HepG2 (cell line): ENCODE measurements around the gene CEP68. TPM values are rescaled to one million over a fixed set of nuclear protein-coding genes. Genes with fewer than 3 reads are reported as not detected.
A peak's percentile ranks its signal among the peaks of the same experiment; 100 is the strongest.

ENCODE experiments used
- ATF7 ChIP-seq, 2 experiments: fragments of 450-650 bp in 1 of 2; sonication (generic) in 1 of 2; formaldehyde crosslinking in 1 of 2; IDR thresholded peaks; 2 replicates each; pipeline versions ENCODE4 v1.4.0 to v1.6.1; 2016 to 2020; ENCODE audit warnings: antibody characterized with exemption in 1 of 2, mild to moderate bottlenecking in 1 of 2, missing genetic modification reagents in 1 of 2
- BRCA1 ChIP-seq: sonication (generic); formaldehyde crosslinking; IDR thresholded peaks from 2 replicates; pipeline ENCODE4 v1.4.0; 2020; ENCODE audit warnings: missing genetic modification reagents
- ETV6 ChIP-seq: sonication (generic); formaldehyde crosslinking; conservative IDR thresholded peaks from 2 replicates; pipeline ENCODE4 v1.4.0; 2020; ENCODE audit warnings: missing genetic modification reagents
- FOXA1 ChIP-seq, 2 experiments: fragments of 450-650 bp in 1 of 2; sonication (generic) in 1 of 2; formaldehyde crosslinking in 1 of 2; IDR thresholded peaks; 2 replicates each; pipeline versions ENCODE4 v1.4.0 to v1.6.1; 2016 to 2020; ENCODE audit warnings: missing genetic modification reagents in 1 of 2
- FOXP1 ChIP-seq, 2 experiments: fragments of 450-650 bp in 1 of 2; IDR thresholded peaks; 2 replicates each; pipeline ENCODE4 v1.6.1; 2017 to 2018; ENCODE audit warnings: antibody characterized with exemption in 1 of 2
- MYC ChIP-seq: sonication (generic); formaldehyde crosslinking; IDR thresholded peaks from 2 replicates; pipeline ENCODE4 v1.9.0; 2021; ENCODE audit warnings: missing genetic modification reagents, borderline replicate concordance
- RBM22 ChIP-seq: fragments of 200-400 bp; formaldehyde crosslinking; optimal IDR thresholded peaks from 2 replicates; pipeline ENCODE3; 2017; ENCODE audit warnings: mild to moderate bottlenecking, low read length, moderate library complexity
- TBX2 ChIP-seq: sonication (generic); formaldehyde crosslinking; IDR thresholded peaks from 2 replicates; pipeline ENCODE4 v1.5.0; 2020; ENCODE audit warnings: missing genetic modification reagents, mild to moderate bottlenecking, borderline replicate concordance
- THAP11 ChIP-seq: IDR thresholded peaks from 2 replicates; pipeline ENCODE4 v1.6.1; 2016; ENCODE audit warnings: missing biosample characterization, missing genetic modification reagents
- TRIM24 ChIP-seq: sonication (generic); formaldehyde crosslinking; IDR thresholded peaks from 2 replicates; pipeline ENCODE4 v1.8.0; 2022; ENCODE audit warnings: mild to moderate bottlenecking, missing genetic modification reagents
- YY1 ChIP-seq: IDR thresholded peaks from 2 replicates; pipeline ENCODE4 v1.6.1; 2011; ENCODE audit warnings: low read length, low read depth, moderate library complexity, mild to moderate bottlenecking; ENCODE audit not compliant: insufficient read depth, insufficient replicate concordance
- ZMYM2 ChIP-seq: sonication (generic); formaldehyde crosslinking; IDR thresholded peaks from 2 replicates; pipeline ENCODE4 v1.8.0; 2022; ENCODE audit warnings: mild to moderate bottlenecking, missing genetic modification reagents
- ZNF235 ChIP-seq: sonication (generic); formaldehyde crosslinking; IDR thresholded peaks from 2 replicates; pipeline ENCODE4 v1.8.1; 2023; ENCODE audit warnings: mild to moderate bottlenecking, missing genetic modification reagents, borderline replicate concordance
- ZNF24 ChIP-seq: fragments of 450-650 bp; IDR thresholded peaks from 2 replicates; pipeline ENCODE4 v1.6.1; 2017; ENCODE audit warnings: antibody characterized with exemption, mild to moderate bottlenecking
- ZNF543 ChIP-seq: sonication (generic); formaldehyde crosslinking; IDR thresholded peaks from 2 replicates; pipeline ENCODE4 v1.4.0; 2020; ENCODE audit warnings: mild to moderate bottlenecking, missing genetic modification reagents
- ZNF547 ChIP-seq: sonication (generic); formaldehyde crosslinking; IDR thresholded peaks from 2 replicates; pipeline ENCODE4 v1.5.1; 2020; ENCODE audit warnings: mild to moderate bottlenecking, missing genetic modification reagents
- ZNF792 ChIP-seq: IDR thresholded peaks from 2 replicates; pipeline ENCODE4 v1.6.1; 2016
- ZNF883 ChIP-seq: sonication (generic); formaldehyde crosslinking; IDR thresholded peaks from 2 replicates; pipeline ENCODE4 v1.5.1; 2020; ENCODE audit warnings: mild to moderate bottlenecking, missing genetic modification reagents; ENCODE audit errors: not compliant biosample characterization
- polyA plus RNA-seq, 8 experiments: library from polyadenylated mRNA; depleted of rRNA in 3 of 8; stranded (reverse) in 7 of 8; unstranded in 1 of 8; fragments of >200 nt; fragmentation: Illumina TruSeq in 4 of 8; extraction: Trizol in 4 of 8; gene quantifications; 2 replicates each; pipeline versions ENCODE4 v1.2.1 to v1.2.3, GENCODE V29; 2011 to 2016; ENCODE audit warnings: low read depth in 4 of 8, missing spikeins in 1 of 8, mixed read lengths in 1 of 8; ENCODE audit not compliant: insufficient read depth in 1 of 8
- total RNA-seq, 5 experiments: library from RNA; depleted of rRNA; stranded (reverse); fragments of >200 nt; fragmentation: Illumina TruSeq; extraction: Trizol; gene quantifications; 2 replicates each; pipeline ENCODE4 v1.2.3, GENCODE V29; 2016; ENCODE audit warnings: low read depth in 1 of 5
- TF ChIP-seq, protein P1 (sequence below): sonication (generic); formaldehyde crosslinking; IDR thresholded peaks from 2 replicates; pipeline ENCODE4 v1.9.0; 2021; ENCODE audit warnings: mild to moderate bottlenecking, missing genetic modification reagents
- TF ChIP-seq, protein P2 (sequence below): sonication (generic); formaldehyde crosslinking; IDR thresholded peaks from 2 replicates; pipeline ENCODE4 v1.5.0; 2020; ENCODE audit warnings: mild to moderate bottlenecking, missing genetic modification reagents
- TF ChIP-seq, protein P3 (sequence below): sonication (generic); formaldehyde crosslinking; IDR thresholded peaks from 2 replicates; pipeline ENCODE4 v1.4.0; 2020; ENCODE audit warnings: missing genetic modification reagents

CEP68 gene
- total and polyA plus RNA-seq, 2 of the 13 experiments (the other 11 are each of a cell fraction or from before 2014, with no cell fraction given): 5.7 to 9.3 TPM

DNA sequence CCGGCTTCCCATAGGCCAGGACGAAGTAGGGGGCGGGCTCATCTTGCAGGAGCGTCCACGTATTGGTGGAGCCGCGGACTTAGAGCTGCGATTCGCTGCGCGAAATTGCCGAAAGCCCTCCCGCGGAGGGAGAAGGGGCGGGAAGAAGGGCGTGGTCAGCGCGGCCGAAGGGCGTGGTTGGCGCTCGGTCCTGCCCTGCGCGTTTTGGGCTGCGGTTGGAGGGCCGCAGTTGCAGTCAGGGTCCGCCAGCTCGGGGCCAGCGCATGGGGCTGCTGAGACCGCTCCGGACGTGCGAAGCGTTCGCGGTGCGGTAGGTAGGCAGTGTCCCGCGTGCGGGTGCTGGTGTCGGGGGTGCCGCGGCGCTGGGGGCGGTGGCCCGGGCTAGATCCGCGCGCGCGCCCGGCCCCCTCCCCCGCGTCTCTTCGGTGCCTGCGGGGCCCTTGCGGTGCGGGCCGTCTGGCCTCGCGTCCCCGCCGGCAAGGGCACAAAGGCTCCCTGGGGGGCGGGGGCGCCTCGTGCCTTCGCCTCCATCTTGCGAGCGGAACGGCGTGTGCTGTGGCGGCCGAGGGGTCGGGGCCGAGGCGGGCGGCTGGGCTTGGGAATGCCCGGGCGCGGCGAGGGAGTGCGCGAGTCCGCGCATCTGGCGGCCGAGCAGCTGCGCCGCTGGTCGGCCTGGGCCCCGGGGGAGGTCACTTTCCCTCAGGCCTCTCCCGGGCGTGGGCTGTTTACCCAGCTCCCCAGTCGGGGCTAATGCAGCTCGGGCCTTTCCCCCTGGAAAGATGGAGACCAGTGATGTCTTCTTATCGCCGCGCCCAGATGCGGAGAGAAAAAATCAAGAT is at the start of gene CEP68 (continued):
- peak; percentile 41; the same call in 1 of the 2 replicates for TF ChIP-seq TBX2 (CRISPR knock-in tag)
- TF ChIP-seq ZNF547: peak; percentile 98
- TF ChIP-seq MYC (CRISPR knock-in tag): peak; percentile 85
- peak; percentile 88 for TF ChIP-seq YY1
- no peak for TF ChIP-seq FOXA1 (IDR thresholded peaks at IDR 0.05)
- TF ChIP-seq FOXA1 (CRISPR knock-in tag; IDR thresholded peaks at IDR 0.05): peak; percentile 16
- TF ChIP-seq, protein P1, sequence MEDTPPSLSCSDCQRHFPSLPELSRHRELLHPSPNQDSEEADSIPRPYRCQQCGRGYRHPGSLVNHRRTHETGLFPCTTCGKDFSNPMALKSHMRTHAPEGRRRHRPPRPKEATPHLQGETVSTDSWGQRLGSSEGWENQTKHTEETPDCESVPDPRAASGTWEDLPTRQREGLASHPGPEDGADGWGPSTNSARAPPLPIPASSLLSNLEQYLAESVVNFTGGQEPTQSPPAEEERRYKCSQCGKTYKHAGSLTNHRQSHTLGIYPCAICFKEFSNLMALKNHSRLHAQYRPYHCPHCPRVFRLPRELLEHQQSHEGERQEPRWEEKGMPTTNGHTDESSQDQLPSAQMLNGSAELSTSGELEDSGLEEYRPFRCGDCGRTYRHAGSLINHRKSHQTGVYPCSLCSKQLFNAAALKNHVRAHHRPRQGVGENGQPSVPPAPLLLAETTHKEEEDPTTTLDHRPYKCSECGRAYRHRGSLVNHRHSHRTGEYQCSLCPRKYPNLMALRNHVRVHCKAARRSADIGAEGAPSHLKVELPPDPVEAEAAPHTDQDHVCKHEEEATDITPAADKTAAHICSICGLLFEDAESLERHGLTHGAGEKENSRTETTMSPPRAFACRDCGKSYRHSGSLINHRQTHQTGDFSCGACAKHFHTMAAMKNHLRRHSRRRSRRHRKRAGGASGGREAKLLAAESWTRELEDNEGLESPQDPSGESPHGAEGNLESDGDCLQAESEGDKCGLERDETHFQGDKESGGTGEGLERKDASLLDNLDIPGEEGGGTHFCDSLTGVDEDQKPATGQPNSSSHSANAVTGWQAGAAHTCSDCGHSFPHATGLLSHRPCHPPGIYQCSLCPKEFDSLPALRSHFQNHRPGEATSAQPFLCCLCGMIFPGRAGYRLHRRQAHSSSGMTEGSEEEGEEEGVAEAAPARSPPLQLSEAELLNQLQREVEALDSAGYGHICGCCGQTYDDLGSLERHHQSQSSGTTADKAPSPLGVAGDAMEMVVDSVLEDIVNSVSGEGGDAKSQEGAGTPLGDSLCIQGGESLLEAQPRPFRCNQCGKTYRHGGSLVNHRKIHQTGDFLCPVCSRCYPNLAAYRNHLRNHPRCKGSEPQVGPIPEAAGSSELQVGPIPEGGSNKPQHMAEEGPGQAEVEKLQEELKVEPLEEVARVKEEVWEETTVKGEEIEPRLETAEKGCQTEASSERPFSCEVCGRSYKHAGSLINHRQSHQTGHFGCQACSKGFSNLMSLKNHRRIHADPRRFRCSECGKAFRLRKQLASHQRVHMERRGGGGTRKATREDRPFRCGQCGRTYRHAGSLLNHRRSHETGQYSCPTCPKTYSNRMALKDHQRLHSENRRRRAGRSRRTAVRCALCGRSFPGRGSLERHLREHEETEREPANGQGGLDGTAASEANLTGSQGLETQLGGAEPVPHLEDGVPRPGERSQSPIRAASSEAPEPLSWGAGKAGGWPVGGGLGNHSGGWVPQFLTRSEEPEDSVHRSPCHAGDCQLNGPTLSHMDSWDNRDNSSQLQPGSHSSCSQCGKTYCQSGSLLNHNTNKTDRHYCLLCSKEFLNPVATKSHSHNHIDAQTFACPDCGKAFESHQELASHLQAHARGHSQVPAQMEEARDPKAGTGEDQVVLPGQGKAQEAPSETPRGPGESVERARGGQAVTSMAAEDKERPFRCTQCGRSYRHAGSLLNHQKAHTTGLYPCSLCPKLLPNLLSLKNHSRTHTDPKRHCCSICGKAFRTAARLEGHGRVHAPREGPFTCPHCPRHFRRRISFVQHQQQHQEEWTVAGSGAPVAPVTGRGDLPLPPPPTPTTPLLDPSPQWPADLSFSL (CRISPR knock-in tag): no peak; the same call in 1 of the 2 replicates
- TF ChIP-seq, protein P2, sequence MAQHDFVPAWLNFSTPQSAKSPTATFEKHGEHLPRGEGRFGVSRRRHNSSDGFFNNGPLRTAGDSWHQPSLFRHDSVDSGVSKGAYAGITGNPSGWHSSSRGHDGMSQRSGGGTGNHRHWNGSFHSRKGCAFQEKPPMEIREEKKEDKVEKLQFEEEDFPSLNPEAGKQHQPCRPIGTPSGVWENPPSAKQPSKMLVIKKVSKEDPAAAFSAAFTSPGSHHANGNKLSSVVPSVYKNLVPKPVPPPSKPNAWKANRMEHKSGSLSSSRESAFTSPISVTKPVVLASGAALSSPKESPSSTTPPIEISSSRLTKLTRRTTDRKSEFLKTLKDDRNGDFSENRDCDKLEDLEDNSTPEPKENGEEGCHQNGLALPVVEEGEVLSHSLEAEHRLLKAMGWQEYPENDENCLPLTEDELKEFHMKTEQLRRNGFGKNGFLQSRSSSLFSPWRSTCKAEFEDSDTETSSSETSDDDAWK (CRISPR knock-in tag): no peak
- no peak for TF ChIP-seq ZNF24
- no peak for TF ChIP-seq FOXP1 (IDR thresholded peaks at IDR 0.05)
- TF ChIP-seq FOXP1 (CRISPR knock-in tag; IDR thresholded peaks at IDR 0.05): no peak
- TF ChIP-seq, protein P3, sequence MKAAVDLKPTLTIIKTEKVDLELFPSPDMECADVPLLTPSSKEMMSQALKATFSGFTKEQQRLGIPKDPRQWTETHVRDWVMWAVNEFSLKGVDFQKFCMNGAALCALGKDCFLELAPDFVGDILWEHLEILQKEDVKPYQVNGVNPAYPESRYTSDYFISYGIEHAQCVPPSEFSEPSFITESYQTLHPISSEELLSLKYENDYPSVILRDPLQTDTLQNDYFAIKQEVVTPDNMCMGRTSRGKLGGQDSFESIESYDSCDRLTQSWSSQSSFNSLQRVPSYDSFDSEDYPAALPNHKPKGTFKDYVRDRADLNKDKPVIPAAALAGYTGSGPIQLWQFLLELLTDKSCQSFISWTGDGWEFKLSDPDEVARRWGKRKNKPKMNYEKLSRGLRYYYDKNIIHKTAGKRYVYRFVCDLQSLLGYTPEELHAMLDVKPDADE: no peak
- no peak for TF ChIP-seq ATF7 (IDR thresholded peaks at IDR 0.05)
- TF ChIP-seq ATF7 (CRISPR knock-in tag; IDR thresholded peaks at IDR 0.05): peak; percentile 61; the same call in 1 of the 2 replicates
- peak; percentile 91 for TF ChIP-seq ZNF543
- no peak for TF ChIP-seq RBM22
- peak; percentile 84 for TF ChIP-seq ZNF883
- TF ChIP-seq ZNF235 (CRISPR knock-in tag): peak; percentile 67; the same call in 1 of the 2 replicates
- TF ChIP-seq ZNF792 (CRISPR knock-in tag): peak; percentile 84; the same call in 1 of the 2 replicates
- peak; percentile 74 for TF ChIP-seq THAP11 (CRISPR knock-in tag)
- no peak for TF ChIP-seq BRCA1 (CRISPR knock-in tag)
- TF ChIP-seq ZMYM2 (CRISPR knock-in tag): no peak
- TF ChIP-seq ETV6: 0 out of 2 replicates have a peak, but pooled peaks have one; percentile 67
- no peak for TF ChIP-seq TRIM24
